HepG2 (cell line): ENCODE results near the gene SEMA3B. TPM values are rescaled to one million over a fixed set of nuclear protein-coding genes. Genes with fewer than 3 reads are reported as not detected.

Experiments
- GABPB1 ChIP-seq: IDR thresholded peaks from 2 replicates; pipeline ENCODE4 v1.6.1; 2016; ENCODE audit warnings: mild to moderate bottlenecking, missing genetic modification reagents, moderate library complexity, missing compliant biosample characterization
- KDM1A ChIP-seq: IDR thresholded peaks from 2 replicates; pipeline ENCODE4 v1.6.1; 2016; ENCODE audit warnings: missing compliant biosample characterization
- MBD4 ChIP-seq: IDR thresholded peaks from 2 replicates; pipeline ENCODE4 v1.6.1; 2012; ENCODE audit warnings: low read length, inconsistent platforms, borderline replicate concordance
- PITX1 ChIP-seq: sonication (generic); formaldehyde crosslinking; IDR thresholded peaks from 2 replicates; pipeline ENCODE4 v1.5.1; 2020; ENCODE audit warnings: mild to moderate bottlenecking, missing genetic modification reagents
- SRSF1 ChIP-seq: fragments of 200-400 bp; formaldehyde crosslinking; optimal IDR thresholded peaks from 2 replicates; pipeline ENCODE3; 2017; ENCODE audit warnings: mild to moderate bottlenecking, low read depth, low read length, moderate library complexity
- TOE1 ChIP-seq: sonication (generic); formaldehyde crosslinking; IDR thresholded peaks from 2 replicates; pipeline ENCODE4 v1.4.0; 2020; ENCODE audit warnings: mild to moderate bottlenecking, missing genetic modification reagents
- TSC22D2 ChIP-seq: sonication (generic); formaldehyde crosslinking; IDR thresholded peaks from 2 replicates; pipeline ENCODE4 v1.5.1; 2020; ENCODE audit warnings: missing genetic modification reagents, mild to moderate bottlenecking, borderline replicate concordance
- ZBTB42 ChIP-seq: sonication (generic); formaldehyde crosslinking; IDR thresholded peaks from 2 replicates; pipeline ENCODE4 v1.5.0; 2020; ENCODE audit warnings: mild to moderate bottlenecking, missing genetic modification reagents
- ZNF124 ChIP-seq: sonication (generic); formaldehyde crosslinking; IDR thresholded peaks from 2 replicates; pipeline ENCODE4 v1.4.0; 2020; ENCODE audit warnings: missing genetic modification reagents
- ZNF331 ChIP-seq: sonication (generic); formaldehyde crosslinking; IDR thresholded peaks from 2 replicates; pipeline ENCODE4 v1.4.0; 2020; ENCODE audit warnings: missing genetic modification reagents
- ZNF496 ChIP-seq: sonication (generic); formaldehyde crosslinking; IDR thresholded peaks from 2 replicates; pipeline ENCODE4 v1.8.1; 2023; ENCODE audit warnings: mild to moderate bottlenecking, moderate library complexity, missing genetic modification reagents; ENCODE audit not compliant: insufficient replicate concordance
- ZNF720 ChIP-seq: sonication (generic); formaldehyde crosslinking; IDR thresholded peaks from 2 replicates; pipeline ENCODE4 v1.4.0; 2020; ENCODE audit warnings: missing genetic modification reagents
- ZNF83 ChIP-seq: sonication (generic); formaldehyde crosslinking; IDR thresholded peaks from 2 replicates; pipeline ENCODE4 v1.4.0; 2020; ENCODE audit warnings: missing genetic modification reagents, mild to moderate bottlenecking, borderline replicate concordance
- polyA plus RNA-seq, 8 experiments: library from polyadenylated mRNA; depleted of rRNA in 3 of 8; stranded (reverse) in 7 of 8; unstranded in 1 of 8; fragments of >200 nt; fragmentation: Illumina TruSeq in 4 of 8; extraction: Trizol in 4 of 8; gene quantifications; 2 replicates each; pipeline versions ENCODE4 v1.2.1 to v1.2.3, GENCODE V29; 2011 to 2016; ENCODE audit warnings: low read depth in 4 of 8, missing spikeins in 1 of 8, mixed read lengths in 1 of 8; ENCODE audit not compliant: insufficient read depth in 1 of 8
- total RNA-seq, 5 experiments: library from RNA; depleted of rRNA; stranded (reverse); fragments of >200 nt; fragmentation: Illumina TruSeq; extraction: Trizol; gene quantifications; 2 replicates each; pipeline ENCODE4 v1.2.3, GENCODE V29; 2016; ENCODE audit warnings: low read depth in 1 of 5
- TF ChIP-seq, protein P1 (sequence below): IDR thresholded peaks from 2 replicates; pipeline ENCODE4 v1.4.0; 2020; ENCODE audit warnings: mild to moderate bottlenecking, missing genetic modification reagents
- TF ChIP-seq, protein P2 (sequence below): sonication (generic); formaldehyde crosslinking; IDR thresholded peaks from 2 replicates; pipeline ENCODE4 v1.9.0; 2021; ENCODE audit warnings: missing genetic modification reagents, borderline replicate concordance
- TF ChIP-seq, protein P3 (sequence below): sonication (generic); formaldehyde crosslinking; IDR thresholded peaks from 2 replicates; pipeline ENCODE4 v1.5.0; 2020; ENCODE audit warnings: mild to moderate bottlenecking, missing genetic modification reagents
- TF ChIP-seq, protein P4 (sequence below): sonication (generic); formaldehyde crosslinking; IDR thresholded peaks from 2 replicates; pipeline ENCODE4 v1.8.1; 2023; ENCODE audit warnings: mild to moderate bottlenecking, missing genetic modification reagents, borderline replicate concordance

SEMA3B gene
- total and polyA plus RNA-seq, 2 of the 13 experiments (the other 11 are each of a cell fraction or from before 2014, with no cell fraction given), result 93.2 to 158 TPM

DNA sequence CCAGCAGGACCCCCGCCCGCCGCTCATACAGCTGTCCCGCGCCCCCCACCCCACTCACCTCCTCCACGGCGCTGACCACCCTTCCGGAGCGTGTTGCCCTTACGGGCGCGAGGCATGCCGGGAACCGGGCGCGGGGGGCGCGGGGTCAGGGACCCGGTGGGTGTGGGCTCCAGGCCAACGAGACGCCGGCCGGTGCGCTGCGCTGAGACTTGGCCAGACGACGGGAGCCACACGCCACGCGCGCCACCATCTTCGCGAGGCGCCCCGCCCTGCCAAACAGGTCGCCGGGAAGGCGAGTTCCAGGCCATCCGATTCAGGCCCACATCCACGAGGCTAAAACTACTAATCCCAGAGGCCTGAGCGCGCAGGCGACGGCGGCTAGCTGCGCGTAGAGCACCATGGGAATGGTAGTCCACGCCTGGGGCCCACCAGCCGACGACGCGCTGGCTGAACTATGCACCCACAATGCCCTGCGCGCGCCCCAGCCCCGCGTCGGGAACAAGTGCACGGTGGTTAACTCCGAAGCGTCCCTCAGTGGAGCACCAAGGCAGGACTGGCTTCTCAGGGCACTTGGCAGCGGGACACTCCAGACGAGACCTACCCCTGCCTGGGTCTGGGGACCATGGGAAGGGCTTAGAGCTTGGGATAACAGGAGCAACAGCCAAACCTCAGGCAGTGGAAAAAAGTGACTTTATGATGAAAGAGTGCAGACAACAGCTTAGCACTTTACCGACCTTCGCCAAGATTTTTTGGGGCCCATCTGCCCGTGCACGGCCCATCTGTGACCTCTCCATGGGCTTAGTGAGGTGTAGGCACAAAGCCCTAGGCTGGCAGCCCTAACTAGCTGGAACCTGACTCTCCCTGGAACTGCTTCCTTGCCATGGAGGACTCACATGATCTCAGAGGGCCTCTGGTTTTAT is 23.5 kb downstream of the SEMA3B start, which contains the start of gene IFRD2 (continued):
- TF ChIP-seq, protein P1, sequence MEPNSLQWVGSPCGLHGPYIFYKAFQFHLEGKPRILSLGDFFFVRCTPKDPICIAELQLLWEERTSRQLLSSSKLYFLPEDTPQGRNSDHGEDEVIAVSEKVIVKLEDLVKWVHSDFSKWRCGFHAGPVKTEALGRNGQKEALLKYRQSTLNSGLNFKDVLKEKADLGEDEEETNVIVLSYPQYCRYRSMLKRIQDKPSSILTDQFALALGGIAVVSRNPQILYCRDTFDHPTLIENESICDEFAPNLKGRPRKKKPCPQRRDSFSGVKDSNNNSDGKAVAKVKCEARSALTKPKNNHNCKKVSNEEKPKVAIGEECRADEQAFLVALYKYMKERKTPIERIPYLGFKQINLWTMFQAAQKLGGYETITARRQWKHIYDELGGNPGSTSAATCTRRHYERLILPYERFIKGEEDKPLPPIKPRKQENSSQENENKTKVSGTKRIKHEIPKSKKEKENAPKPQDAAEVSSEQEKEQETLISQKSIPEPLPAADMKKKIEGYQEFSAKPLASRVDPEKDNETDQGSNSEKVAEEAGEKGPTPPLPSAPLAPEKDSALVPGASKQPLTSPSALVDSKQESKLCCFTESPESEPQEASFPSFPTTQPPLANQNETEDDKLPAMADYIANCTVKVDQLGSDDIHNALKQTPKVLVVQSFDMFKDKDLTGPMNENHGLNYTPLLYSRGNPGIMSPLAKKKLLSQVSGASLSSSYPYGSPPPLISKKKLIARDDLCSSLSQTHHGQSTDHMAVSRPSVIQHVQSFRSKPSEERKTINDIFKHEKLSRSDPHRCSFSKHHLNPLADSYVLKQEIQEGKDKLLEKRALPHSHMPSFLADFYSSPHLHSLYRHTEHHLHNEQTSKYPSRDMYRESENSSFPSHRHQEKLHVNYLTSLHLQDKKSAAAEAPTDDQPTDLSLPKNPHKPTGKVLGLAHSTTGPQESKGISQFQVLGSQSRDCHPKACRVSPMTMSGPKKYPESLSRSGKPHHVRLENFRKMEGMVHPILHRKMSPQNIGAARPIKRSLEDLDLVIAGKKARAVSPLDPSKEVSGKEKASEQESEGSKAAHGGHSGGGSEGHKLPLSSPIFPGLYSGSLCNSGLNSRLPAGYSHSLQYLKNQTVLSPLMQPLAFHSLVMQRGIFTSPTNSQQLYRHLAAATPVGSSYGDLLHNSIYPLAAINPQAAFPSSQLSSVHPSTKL, result no peak
- TF ChIP-seq MBD4, result no peak
- no peak for TF ChIP-seq ZNF720
- no peak for TF ChIP-seq ZNF83 (CRISPR knock-in tag)
- TF ChIP-seq ZNF331 (CRISPR knock-in tag), result no peak
- no peak for TF ChIP-seq SRSF1
- TF ChIP-seq, protein P2, sequence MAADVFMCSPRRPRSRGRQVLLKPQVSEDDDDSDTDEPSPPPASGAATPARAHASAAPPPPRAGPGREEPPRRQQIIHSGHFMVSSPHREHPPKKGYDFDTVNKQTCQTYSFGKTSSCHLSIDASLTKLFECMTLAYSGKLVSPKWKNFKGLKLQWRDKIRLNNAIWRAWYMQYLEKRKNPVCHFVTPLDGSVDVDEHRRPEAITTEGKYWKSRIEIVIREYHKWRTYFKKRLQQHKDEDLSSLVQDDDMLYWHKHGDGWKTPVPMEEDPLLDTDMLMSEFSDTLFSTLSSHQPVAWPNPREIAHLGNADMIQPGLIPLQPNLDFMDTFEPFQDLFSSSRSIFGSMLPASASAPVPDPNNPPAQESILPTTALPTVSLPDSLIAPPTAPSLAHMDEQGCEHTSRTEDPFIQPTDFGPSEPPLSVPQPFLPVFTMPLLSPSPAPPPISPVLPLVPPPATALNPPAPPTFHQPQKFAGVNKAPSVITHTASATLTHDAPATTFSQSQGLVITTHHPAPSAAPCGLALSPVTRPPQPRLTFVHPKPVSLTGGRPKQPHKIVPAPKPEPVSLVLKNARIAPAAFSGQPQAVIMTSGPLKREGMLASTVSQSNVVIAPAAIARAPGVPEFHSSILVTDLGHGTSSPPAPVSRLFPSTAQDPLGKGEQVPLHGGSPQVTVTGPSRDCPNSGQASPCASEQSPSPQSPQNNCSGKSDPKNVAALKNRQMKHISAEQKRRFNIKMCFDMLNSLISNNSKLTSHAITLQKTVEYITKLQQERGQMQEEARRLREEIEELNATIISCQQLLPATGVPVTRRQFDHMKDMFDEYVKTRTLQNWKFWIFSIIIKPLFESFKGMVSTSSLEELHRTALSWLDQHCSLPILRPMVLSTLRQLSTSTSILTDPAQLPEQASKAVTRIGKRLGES (CRISPR knock-in tag), result no peak
- 0 out of 2 replicates have a peak, but pooled peaks have one; percentile 19 for TF ChIP-seq TSC22D2 (CRISPR knock-in tag)
- TF ChIP-seq KDM1A (CRISPR knock-in tag), result no peak
- TF ChIP-seq ZNF124, result peak; percentile 78; the same call in 1 of the 2 replicates
- no peak for TF ChIP-seq TOE1 (CRISPR knock-in tag)
- TF ChIP-seq ZBTB42 (CRISPR knock-in tag), result no peak
- TF ChIP-seq, protein P3, sequence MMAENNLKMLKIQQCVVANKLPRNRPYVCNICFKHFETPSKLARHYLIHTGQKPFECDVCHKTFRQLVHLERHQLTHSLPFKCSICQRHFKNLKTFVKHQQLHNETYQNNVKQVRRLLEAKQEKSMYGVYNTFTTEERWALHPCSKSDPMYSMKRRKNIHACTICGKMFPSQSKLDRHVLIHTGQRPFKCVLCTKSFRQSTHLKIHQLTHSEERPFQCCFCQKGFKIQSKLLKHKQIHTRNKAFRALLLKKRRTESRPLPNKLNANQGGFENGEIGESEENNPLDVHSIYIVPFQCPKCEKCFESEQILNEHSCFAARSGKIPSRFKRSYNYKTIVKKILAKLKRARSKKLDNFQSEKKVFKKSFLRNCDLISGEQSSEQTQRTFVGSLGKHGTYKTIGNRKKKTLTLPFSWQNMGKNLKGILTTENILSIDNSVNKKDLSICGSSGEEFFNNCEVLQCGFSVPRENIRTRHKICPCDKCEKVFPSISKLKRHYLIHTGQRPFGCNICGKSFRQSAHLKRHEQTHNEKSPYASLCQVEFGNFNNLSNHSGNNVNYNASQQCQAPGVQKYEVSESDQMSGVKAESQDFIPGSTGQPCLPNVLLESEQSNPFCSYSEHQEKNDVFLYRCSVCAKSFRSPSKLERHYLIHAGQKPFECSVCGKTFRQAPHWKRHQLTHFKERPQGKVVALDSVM, result no peak
- TF ChIP-seq, protein P4, sequence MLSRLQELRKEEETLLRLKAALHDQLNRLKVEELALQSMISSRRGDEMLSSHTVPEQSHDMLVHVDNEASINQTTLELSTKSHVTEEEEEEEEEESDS (CRISPR knock-in tag), result no peak
- peak; percentile 62 for TF ChIP-seq PITX1 (CRISPR knock-in tag)
- no peak for TF ChIP-seq ZNF496
- peak; percentile 94 for TF ChIP-seq GABPB1 (CRISPR knock-in tag)
